Stimulated activated CD8-positive, alpha-beta memory T cell treated with anti-CD3 and anti-CD28 coated beads, Interleukin-12 subunit alpha, Interleukin-12 subunit beta, amount 100 ng/mL, for 24 hours (primary cell): Measurements from ENCODE around the gene SEC14L1.

Experiments
- DNase-seq: peaks from one replicate; pipeline ENCODE4 v3.0.0-alpha.2; 2020; ENCODE audit errors: extremely low read depth

SEC14L1 gene

DNA sequence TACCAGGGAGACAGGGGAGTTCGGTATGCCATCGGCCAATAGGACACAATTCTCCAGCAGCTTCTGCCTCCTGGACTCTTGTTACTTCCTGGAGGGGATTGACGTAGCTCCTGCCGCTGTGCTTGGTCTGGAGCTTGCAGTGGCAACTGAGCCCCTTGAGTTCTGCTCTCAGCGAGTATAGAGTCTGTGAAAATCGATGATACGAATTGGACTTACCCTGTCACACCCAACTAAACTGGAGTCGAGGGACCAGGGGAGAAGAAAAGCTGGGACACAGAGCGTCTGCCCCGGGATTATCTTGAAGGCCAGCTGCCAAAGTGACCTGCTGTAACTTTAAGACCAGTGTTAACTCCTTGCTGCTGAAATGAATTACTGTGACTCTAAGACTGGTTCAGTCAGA lies 22.2 kb downstream of the SEC14L1 start:
- no peak for DNase-seq

DNA sequence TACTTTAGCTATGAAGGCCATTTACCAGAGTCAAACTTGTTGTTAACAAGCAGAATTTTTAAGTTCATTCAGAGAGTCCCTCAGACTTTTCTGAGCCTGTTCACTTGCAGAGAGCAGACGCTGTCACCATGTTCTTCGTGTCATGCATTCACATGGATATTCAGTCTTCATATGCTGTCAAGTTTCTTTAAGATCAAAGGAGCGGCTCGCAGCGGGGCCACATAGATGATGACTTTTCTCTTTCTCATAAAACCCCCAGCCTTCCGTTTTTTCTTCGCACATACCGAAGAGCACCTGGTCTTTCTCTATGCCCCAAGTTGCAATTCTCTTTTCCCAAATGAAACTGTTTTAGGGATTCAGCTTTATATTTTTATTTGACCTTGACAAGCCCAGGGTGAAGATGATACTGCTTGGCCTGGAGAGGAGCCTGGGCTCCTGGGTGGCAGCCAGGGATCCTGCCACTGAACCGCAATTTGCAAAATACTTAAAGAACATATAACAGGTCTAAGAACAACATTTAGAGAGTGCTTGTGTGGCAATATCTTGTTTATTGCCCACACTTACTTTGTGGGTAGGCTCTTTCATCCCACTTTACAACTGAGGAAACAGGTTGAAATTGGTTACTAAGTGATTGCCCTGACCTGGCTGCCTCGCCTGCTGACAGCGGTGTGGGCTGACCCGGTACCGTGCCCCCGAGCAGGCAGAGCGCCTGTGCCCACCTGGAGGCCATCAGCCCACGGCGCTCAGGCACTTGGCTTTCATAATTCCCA lies 22.9 kb downstream of the SEC14L1 start:
- no peak for DNase-seq

DNA sequence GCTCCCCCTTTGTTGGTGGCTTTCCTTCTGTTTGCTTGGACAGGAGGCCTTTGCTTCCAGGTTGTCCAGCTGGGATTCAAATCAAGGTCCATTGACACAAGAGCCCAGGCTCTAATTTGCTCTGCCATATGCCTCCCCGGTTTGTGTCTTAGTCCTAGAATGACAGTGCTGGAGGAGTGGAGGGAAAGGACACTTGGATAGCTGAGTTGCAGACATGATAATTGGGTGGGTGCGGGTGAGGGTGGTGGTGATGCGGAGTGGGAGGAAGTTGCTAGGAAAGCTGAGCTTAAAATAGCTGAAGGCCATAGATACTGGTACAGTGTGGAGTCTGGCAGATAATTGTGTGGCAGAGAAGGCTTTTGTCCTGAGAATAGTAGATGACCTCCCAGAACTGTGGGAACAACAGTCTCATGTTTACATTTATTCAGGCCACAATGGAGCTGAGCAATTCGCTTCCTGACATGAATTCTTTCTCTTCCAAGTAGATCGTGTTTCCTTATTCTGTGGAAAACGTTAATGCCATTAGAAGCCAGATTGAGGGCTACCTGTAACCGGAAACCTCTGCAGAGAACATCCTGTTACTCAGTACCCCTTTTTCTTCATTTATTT lies 23.8 kb downstream of the SEC14L1 start:
- no peak for DNase-seq

DNA sequence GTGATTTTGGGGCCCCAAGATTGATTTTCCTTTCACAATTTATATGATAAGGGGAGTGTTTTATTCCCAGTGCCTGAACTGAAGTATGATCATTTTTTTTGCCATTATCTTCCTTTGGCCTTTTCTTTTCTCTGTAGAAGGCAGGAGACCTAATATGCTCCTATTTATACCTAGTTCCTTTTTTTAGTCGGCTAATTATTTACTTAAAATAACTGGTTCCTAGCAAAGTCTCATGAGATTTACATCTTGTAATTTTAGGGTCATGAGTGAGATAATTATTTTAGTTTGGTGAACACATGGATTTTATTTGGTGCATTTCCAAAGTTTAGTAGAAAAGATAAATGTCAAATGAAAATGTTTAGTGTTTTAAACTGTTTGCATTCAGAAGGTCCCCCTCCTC lies 24.8 kb downstream of the SEC14L1 start:
- no peak for DNase-seq

DNA sequence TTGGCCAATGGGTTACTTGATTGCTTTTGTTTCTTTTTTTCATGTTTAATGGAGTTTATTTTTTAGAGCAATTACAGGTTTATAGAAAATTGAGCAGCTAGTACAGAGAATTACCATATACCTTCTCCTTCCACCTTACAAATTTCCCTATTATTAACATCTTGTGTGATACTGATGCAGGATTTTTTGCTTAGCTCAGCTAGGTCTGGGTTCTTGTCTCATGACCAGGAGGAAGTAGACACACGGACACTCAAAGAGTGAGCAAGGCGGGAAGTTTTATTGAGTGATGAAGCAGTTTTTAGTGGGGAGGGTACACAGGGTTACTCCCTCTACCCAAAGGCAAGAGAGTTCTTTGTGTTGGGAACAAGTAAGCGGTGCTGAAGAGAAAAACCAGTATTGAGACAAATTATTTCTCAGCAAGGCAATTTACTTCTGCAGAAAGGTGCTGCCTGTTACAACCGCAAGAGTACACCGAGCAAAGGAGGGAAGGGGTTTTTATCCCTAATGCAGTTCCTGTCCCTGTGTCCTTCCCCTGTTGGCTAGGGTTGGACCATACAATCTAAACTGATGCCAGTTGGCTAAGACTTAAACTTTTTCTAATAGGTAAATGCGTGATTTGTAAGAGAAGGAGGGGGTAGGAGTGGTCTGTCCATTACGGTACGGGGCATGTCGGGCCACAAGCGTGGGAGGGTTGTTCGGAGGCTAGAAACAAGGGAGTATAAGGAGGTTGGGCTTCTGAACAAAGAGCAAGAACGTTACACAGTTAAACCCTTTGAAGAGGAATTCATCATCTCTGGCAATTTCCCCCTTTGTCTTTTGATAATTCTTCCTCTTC lies 26.9 kb downstream of the SEC14L1 start:
- DNase-seq: no peak

DNA sequence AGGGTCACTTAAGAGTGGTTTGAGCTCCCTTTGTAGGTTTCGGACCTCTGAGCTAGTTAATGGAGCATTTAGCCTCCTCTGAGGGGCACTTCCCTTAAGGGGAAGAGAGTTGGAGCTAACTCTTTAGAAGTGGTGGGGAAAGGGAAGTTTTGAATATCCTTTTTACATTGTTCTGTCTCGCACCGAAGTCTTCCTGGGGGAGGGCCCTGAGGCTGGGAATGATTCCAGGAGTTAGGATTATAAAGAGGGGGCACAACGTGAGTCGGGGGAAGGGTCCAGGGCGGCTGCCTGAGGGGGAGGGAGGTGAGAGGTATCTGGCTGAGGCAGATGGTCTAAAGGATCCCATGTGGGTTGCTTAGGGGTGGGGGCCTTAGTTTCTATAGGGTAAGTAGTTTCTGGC lies 32.3 kb downstream of the SEC14L1 start:
- no peak for DNase-seq

DNA sequence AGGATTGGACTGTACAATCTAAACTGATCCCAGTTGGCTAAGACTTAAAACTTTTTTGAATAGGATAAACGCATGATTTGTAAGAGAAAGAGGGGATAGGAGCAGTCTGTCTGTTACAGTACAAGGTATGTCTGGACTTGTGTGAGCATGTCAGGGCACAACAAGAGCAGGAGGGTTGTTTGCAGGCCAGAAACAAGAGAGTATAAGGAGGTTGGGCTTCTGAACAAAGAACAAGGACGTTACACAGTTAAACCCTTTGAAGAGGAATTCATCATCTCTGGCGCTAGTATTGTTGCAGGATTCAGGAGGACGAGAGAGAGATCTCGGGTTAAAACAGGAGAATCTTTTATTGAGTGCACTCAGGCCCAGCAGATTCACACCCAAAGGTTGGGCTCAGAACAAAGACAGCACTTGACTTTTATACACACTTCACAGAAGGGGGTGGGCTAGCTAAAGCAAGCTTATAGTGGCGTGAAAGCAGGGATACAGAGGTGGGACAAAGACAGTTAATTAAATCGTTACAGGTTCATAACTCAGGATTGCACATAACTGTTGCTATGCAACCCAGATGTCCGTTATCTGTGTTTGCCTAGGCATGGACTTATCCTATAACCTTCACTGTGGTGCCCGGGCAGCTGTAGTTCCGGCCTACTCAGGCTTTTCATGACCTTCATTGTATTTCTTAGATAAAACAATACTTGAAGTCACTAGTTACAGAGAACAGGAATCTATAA lies 34.3 kb downstream of the SEC14L1 start:
- DNase-seq: no peak

DNA sequence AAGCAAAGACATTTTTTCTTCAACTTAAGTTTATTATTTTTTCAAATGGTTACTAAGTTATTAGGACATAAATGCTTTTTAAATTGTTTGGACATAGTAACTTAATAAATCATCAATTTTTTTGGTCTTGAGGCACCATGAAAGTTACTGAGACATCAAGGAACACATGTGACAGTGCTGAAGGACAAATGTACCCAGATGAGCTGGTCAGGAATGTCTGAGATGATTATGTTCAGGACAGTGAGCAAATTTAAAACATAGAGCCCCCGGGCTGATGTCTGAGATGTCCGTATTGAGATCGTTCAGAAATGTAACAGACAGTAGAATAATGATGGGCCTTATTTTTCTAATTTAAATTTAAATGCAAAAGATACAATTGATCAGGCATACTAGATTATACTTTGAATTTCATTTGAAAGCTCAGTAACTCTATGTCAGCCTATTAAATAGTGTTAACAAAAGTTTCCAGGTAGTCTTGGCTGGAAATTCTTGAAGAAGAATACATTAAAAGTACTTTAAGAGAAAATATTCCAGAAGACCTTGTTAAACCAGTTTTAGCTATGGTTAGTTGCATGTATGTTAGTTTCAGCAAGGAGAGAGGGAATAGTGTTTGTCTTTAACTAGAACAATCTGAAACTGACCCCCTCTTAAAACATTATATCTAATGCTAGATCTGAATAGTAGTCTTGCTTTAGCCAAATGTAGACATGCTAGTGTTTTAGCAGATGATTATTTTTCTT lies 36.4 kb downstream of the SEC14L1 start:
- no peak for DNase-seq

DNA sequence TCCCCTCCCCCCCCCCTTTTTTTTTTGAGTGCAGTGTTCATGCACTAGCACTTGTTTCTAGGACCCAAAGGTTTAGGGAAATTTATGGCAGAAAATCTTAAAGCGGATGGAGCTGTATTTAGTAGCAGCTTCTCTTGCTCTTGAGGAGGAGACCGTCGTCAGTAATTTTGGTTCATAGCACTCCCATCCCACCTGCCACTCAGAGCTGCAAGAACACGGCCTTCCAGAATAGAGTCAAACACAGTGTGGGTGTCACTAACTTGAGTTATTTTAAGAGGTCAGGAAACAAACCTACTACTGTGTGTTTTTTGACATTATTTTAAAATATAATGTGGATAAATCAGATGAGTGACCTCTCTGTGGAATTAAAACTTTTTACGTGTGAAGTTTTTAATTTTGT lies 37.3 kb downstream of the SEC14L1 start:
- DNase-seq: no peak

DNA sequence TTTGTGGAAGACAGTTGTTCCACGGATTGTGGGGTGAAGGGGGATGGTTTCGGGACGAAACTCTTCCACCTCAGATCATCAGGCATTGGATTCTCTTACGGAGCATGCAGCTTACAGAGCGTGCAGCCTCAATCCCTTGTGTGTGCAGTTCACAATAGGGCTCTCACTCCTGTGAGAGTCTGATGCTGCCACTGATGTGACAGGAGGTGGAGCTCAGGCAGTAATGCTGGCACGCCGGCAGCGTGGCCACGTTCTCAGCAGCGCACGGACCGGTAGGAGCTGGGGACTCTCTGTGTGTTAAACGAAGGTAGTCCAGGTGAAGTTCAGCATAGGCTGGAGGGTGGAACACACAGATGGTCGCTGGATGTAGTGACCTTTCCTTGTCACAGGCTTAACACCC lies 37.8 kb downstream of the SEC14L1 start:
- no peak for DNase-seq

DNA sequence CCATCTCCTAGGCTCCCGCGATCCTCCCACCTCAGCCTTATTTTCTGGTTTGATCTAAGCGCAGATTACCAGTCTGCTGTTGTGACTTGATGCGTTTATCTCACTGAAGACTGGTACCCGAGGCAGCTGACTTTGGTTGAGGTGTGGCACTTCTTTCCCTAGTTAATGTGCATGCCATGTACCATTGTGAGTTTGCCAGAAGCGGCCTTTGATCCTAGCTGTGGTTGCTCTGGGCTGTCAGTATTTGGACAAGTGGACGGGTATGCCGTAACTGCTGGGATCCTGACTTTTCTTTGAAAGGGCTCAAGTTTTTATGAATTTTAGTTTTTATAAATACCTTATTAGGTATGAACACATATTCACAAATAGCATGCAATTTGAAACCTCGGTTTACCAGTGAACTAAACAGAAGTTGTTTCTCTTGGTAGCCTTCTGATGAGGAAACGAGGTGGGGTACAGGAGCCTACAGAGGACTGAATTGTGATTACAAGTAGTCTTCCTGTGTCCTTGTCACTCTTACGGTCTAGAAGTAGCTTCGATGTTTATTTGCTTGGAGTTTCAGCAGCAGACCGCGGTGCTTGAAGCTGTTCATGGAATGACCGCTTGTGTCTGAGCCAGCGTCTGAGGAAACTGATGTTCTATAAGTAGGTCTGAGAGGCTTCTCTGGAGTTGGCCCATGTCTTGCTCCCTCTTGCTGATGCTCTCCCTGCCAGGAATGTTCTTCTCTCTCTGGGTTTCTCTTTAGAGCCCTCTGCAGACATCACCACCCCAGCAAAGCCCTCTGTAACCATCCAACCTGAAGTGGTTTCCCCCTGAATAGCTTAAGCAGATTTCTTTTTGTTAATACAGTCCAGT lies 40.0 kb downstream of the SEC14L1 start:
- DNase-seq: no peak

DNA sequence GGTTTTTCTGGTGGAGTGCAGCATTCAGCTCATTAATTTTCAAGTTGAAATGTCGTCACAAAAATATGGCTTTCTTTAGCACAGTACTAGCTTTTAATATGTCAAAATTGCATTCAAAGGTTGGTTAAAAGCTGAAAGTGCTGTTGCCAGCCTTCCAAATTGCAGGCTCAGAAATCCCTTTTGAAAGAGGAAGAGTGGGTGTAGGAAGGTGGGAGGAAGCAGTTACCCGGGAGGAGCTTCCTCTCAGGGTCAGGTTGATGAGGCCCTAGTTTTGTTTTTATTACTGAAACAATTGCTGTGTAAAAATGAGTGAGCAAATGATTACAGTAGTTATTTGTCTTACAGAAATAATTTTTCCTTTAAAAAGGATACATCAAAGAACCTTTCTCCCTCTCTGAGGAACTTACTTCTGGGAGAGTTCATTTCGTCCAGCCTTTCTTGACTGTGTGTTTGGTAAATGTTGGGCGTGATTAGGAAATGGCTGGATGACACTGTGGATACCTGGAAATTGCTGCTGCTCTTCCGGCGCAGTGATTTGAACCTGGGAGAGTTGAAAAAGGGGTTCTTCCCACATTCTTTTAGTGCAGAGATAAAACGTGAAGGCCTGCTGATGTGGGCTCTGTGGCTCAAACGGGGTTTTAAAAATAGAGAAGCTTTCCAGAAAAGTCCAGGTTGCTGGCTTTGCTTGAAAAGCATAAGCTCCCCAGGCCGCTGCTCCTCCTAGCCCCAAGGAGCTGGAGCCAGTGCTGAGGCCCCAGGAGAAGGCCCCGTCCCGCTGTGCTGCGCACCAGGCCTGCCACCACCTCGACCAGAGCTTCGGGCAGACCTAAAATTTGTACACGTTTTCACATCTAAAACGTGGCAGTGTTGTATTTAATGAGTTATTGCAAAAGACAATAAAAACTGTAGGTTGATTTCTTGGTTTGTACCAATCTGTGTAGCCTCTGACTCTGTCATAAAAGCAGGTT lies 41.7 kb downstream of the SEC14L1 start:
- no peak for DNase-seq

DNA sequence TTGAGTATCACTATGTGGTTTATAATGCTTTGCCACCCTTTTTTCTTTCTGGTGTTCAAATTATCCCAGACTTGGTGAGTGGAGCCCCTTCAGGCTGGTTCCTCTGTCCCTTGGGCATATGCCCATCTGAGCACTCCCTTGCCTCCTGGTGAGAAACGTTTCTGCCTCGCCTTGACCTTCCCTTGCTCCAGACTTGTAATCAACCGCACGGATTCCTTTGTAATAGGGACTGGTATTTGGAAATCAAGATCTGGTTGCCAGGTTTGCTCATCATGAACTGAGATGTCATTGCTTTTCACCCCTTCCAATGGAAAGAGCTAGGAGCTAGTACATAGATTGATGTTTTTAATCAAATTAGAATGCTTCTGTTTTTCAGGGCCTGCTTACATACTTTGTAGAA lies 43.7 kb downstream of the SEC14L1 start:
- no peak for DNase-seq

DNA sequence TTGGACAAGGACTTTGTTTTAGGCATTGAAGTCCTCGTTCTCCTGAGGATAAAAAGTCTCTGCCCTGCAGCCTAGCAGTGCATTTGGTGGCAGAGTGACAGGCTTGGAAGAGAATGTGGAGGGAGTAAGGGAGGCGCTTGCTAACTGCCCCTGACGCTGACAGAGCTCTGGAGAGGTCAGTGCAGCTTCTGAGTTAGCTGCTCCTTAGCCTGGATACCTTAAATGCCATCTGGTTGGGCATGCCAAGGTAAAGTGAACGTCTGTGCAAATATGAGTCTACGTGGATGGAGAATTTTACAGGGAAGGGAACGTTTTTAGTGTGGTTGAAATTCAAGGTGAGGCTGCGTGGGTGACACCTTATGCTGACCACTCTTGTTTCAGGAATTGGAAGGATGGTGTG lies 44.4 kb downstream of the SEC14L1 start:
- DNase-seq: no peak

DNA sequence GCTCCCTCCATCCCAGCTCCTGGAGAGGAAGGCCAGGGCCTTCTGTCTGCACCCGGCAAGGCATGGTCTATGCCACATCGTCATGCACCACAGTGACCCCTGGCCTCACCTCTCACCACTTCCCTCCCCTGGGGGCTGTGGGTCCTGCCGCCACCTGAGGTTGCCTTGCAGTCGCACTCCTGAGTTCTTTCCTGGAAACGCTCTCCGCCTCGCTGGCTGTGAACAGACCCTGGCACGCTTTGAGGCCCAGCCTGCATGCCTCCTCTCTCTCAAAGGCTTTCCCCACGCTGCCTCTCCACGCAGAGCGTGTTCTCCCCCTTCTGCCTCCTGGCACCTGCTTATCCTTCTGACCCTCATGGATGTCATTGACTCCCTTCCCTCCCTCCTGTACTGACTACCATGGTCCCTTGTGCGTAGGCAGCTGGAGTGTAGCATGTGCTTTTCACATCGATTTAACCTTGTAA lies 45.4 kb downstream of the SEC14L1 start:
- DNase-seq: no peak

DNA sequence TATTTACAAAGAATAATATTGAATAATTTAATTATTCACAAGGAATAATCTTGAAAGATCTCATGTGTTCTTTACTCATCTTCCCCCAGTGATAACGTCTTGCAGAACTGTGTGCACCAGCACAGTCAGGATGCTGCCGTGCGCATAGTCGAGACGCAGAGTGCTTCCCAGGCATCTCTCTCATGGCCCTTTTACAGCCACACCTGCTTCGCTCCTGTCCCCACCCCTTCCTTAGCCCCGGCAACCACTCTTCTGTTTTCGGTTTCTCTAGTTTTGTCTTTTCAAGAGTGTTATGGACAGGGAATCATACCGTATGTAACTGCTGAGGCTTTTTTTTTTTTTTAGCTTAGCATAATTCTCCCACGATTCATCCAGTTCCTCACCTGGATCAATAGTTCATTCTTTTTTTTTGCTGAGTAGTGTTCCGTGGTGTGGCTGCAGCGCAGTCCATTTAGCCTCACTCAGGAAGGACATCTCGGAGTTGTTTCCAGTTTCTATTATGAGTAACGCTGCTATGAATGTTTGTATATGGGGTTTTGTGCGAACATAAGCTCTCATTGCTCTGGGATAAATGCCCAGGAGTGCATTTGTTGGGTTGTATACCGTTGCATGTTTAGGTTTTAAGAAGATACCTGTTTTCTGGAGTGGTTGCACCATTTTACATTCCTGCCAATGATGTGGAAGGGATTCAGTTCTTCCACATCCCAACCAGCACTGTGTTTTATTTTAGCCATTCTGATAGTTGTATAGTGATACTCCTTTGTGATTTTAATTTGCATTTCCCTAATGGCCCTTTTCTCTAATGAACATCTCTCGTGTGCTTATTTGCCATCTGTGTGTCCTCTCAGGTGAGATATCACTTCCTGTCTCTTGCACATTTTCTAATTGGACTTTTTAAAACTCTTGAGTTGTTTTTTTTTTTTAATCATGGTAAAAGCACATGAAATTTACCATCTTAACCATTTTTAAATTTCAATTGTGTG lies 47.6 kb downstream of the SEC14L1 start:
- no peak for DNase-seq

DNA sequence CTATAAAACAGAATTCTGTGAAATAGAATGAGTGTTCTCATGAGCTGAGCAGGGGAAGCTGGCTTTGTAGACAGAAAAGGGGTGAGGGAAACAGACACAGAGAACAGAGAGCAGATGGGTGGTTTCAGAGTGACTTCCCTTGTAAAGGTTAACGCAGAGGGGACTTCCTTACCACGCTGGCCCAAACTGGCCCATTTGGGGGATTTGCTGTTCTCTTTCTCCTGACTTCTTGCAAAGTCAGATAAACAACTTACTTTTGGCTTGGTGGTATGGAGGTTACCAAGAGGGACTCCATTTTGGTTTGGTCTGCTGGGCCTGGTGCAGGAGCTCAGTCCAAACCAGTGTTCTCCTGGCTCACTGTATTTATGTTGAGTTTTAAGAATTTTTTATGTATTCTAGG lies 48.4 kb downstream of the SEC14L1 start:
- no peak for DNase-seq

DNA sequence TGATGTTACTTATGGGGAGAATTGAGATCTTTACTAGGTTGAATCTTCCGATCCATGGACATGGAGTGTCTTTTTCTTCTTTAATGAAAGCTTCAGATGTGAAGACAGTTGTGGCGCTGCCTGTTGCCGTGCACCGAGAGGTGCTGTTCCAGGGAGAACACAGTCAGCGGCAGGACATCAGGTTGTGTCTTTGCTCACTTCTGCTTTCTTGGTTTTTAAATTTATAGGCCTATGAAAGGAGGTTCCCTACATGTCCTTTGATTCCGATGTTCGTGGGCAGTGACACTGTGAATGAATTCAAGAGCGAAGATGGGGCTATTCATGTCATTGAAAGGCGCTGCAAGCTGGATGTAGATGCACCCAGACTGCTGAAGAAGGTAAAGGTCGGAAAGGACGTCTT lies 49.8 kb downstream of the SEC14L1 start:
- no peak for DNase-seq
